ENCODE data around the gene TUT7. TPM values are rescaled to one million over a fixed set of nuclear protein-coding genes. Genes with fewer than 3 reads are reported as not detected.

The TUT7 gene
- total RNA-seq, 1 experiment from 2014 or later, result 24.5 TPM

GRCh38 chr9:86354818-86355309, 654 bp upstream of the TUT7 start (continued):
- no peak for TF ChIP-seq STAT6 (CRISPR knock-in tag; conservative IDR thresholded peaks at IDR 0.05; ENCODE audit: low read depth)
- no peak for TF ChIP-seq HMGA2 (CRISPR knock-in tag; IDR thresholded peaks at IDR 0.05)
- TF ChIP-seq ZNF317 (CRISPR knock-in tag; IDR thresholded peaks at IDR 0.05; ENCODE audit: borderline replicate concordance, low read depth), result no peak
- TF ChIP-seq E2F5 (CRISPR knock-in tag; IDR thresholded peaks at IDR 0.05), result no peak
- no peak for TF ChIP-seq IRF1 (CRISPR knock-in tag; IDR thresholded peaks at IDR 0.05)

GRCh38 chr9:86353655-86354010, 577 bp downstream of the TUT7 start:
- peak overlapping the region; percentile 100 for H3K4me3 Mint-ChIP-seq
- TF ChIP-seq E2F4 (CRISPR knock-in tag; IDR thresholded peaks at IDR 0.05; ENCODE audit: borderline replicate concordance, low read depth), result no peak
- no peak for TF ChIP-seq MLX (CRISPR knock-in tag; IDR thresholded peaks at IDR 0.05)
- no peak for TF ChIP-seq ZNF416 (CRISPR knock-in tag; IDR thresholded peaks at IDR 0.05)
- no peak for TF ChIP-seq NR1H2 (CRISPR knock-in tag; IDR thresholded peaks at IDR 0.05)
- no peak for TF ChIP-seq SP1 (CRISPR knock-in tag; conservative IDR thresholded peaks at IDR 0.05)
- no peak for TF ChIP-seq JUN (CRISPR knock-in tag; IDR thresholded peaks at IDR 0.05)
- TF ChIP-seq ZNF671 (CRISPR knock-in tag; IDR thresholded peaks at IDR 0.05), result no peak
- TF ChIP-seq ERG (CRISPR knock-in tag; IDR thresholded peaks at IDR 0.05), result no peak
- no peaks in the 10 kb centered on the region for H3K9me3 Mint-ChIP-seq
- peaks cover 20% of the 10 kb centered on the region for H3K4me1 Mint-ChIP-seq
- DNase-seq (ENCODE audit: low spot score), result no peak
- CTCF ChIA-PET, result no interaction called here
- ATAC-seq, result peak; percentile 11
- peaks cover 16% of the 10 kb centered on the region for H3K36me3 Mint-ChIP-seq
- POLR2A ChIA-PET, result no interaction called here
- H3K27ac Mint-ChIP-seq, result peak overlapping the region; percentile 99
- peaks cover 17% of the 10 kb centered on the region for H3K27me3 Mint-ChIP-seq (ENCODE audit: low read depth)

- CTCF ChIA-PET, result no interaction called here
- H3K9me3 Mint-ChIP-seq, result no peaks in the 10 kb centered on the region
- TF ChIP-seq SMAD3 (CRISPR knock-in tag; IDR thresholded peaks at IDR 0.05; ENCODE audit: borderline replicate concordance), result no peak
- no peak for TF ChIP-seq NFE2L1 (CRISPR knock-in tag; IDR thresholded peaks at IDR 0.05)
- no peak for TF ChIP-seq MLX (CRISPR knock-in tag; IDR thresholded peaks at IDR 0.05)
- no peak for TF ChIP-seq KAT7 (CRISPR knock-in tag; IDR thresholded peaks at IDR 0.05; ENCODE audit: borderline replicate concordance)
- TF ChIP-seq CDX4 (CRISPR knock-in tag; IDR thresholded peaks at IDR 0.05; ENCODE audit: borderline replicate concordance), result no peak
- no peak for TF ChIP-seq SMAD4 (CRISPR knock-in tag; IDR thresholded peaks at IDR 0.05)
- TF ChIP-seq CTCF (IDR thresholded peaks at IDR 0.05), result no peak
- TF ChIP-seq TCF7 (CRISPR knock-in tag; IDR thresholded peaks at IDR 0.05; ENCODE audit: low read depth), result no peak
Measured at GRCh38 chr9:86352440-86353077, 1.7 kb downstream of the TUT7 start.

More at GRCh38 chr9:86352440-86353077, 1.7 kb downstream of the TUT7 start:
- peak overlapping the region; percentile 100 for H3K4me3 Mint-ChIP-seq
- H3K27me3 Mint-ChIP-seq (ENCODE audit: low read depth), result peaks cover 17% of the 10 kb centered on the region
- H3K36me3 Mint-ChIP-seq, result peaks cover 16% of the 10 kb centered on the region
- no peak for ATAC-seq
- peak overlapping the region; percentile 14; the same call in 1 of the 2 replicates for H3K27ac Mint-ChIP-seq
- POLR2A ChIA-PET, result no interaction called here
- no peak for DNase-seq (ENCODE audit: low spot score)
- peaks cover 17% of the 10 kb centered on the region for H3K4me1 Mint-ChIP-seq
